Measurements from ENCODE around the gene CUBN. TPM values are rescaled to one million over a fixed set of nuclear protein-coding genes. Genes with fewer than 3 reads are reported as not detected.
A peak's percentile ranks its signal among the peaks of the same experiment; 100 is the strongest.

CUBN gene
- total RNA-seq, 1 experiment from 2014 or later = 4.6 TPM

- no peaks in the 10 kb centered on the region for H3K27me3 Mint-ChIP-seq (ENCODE audit: insufficient read depth, unreplicated experiment)
- peak; percentile 79 to 85 for TF ChIP-seq CTCF (IDR thresholded peaks at IDR 0.05; ENCODE audit: insufficient read depth in 1 of 2, low read depth in 1 of 2, low read length in 1 of 2, severe bottlenecking in 1 of 2, unreplicated experiment in 1 of 2)
- ChIA-PET CTCF (interaction anchor here (0.6 to 1.4 kb wide), 6 partner anchors 303 to 1020 kb away, joined by 3 to 15 read pairs (median 4); no protein-coding TSS in a partner anchor), POLR2A (no interaction called here)
- BruUV-seq (replicated peaks) = no TSS peak
- H3K27ac Mint-ChIP-seq (ENCODE audit: unreplicated experiment) = no peak overlapping the region
- H3K27me3 ChIP-seq (replicated peaks; ENCODE audit: control insufficient read depth, insufficient read depth, low read length) = no peaks in the 10 kb centered on the region
- H3K4me1 Mint-ChIP-seq (ENCODE audit: low read depth, unreplicated experiment) = no peaks in the 10 kb centered on the region
- no peaks in the 10 kb centered on the region for H3K36me3 Mint-ChIP-seq (ENCODE audit: insufficient read depth, unreplicated experiment)
- H3K36me3 ChIP-seq (ENCODE audit: control insufficient read depth, insufficient read depth, low read length) = no peaks in the 10 kb centered on the region
- no peak overlapping the region for H3K4me3 ChIP-seq (ENCODE audit: low read depth, low read length)
- intact Hi-C loops (cut with micrococcal nuclease; ENCODE audit: unreplicated experiment) = loop anchor here (1.0 to 10.0 kb wide), 8 partner anchors 109 to 898 kb away; no protein-coding TSS in a partner anchor
- H3K4me1 ChIP-seq = no peaks in the 10 kb centered on the region
- no peak overlapping the region for H3K4me3 Mint-ChIP-seq (ENCODE audit: unreplicated experiment)
- DNase-seq = peak in 1 of 2 experiments; percentile 49
- H3K9me3 ChIP-seq = no peaks in the 10 kb centered on the region
- no peaks in the 10 kb centered on the region for H3K9me3 Mint-ChIP-seq (ENCODE audit: unreplicated experiment)
Measured at GRCh38 chr10:16777473-16778370, 351.9 kb downstream of the CUBN start.

GRCh38 chr10:16776896-16777295 is 352.7 kb downstream of the CUBN start:
- H3K9me3 Mint-ChIP-seq (ENCODE audit: unreplicated experiment) = no peaks in the 10 kb centered on the region
- H3K27me3 Mint-ChIP-seq (ENCODE audit: insufficient read depth, unreplicated experiment) = no peaks in the 10 kb centered on the region
- H3K27ac Mint-ChIP-seq (ENCODE audit: unreplicated experiment) = no peak overlapping the region
- no peaks in the 10 kb centered on the region for H3K36me3 ChIP-seq (ENCODE audit: control insufficient read depth, insufficient read depth, low read length)
- H3K27me3 ChIP-seq (replicated peaks; ENCODE audit: control insufficient read depth, insufficient read depth, low read length) = no peaks in the 10 kb centered on the region
- BruUV-seq (replicated peaks) = no TSS peak
- H3K4me1 ChIP-seq = no peaks in the 10 kb centered on the region
- no peak for TF ChIP-seq CTCF (IDR thresholded peaks at IDR 0.05; ENCODE audit: insufficient read depth in 1 of 2, low read depth in 1 of 2, low read length in 1 of 2, severe bottlenecking in 1 of 2, unreplicated experiment in 1 of 2)
- no peak overlapping the region for H3K4me3 ChIP-seq (ENCODE audit: low read depth, low read length)
- DNase-seq = no peak
- intact Hi-C loops (cut with micrococcal nuclease; ENCODE audit: unreplicated experiment) = loop anchor here (1.0 to 10.0 kb wide), 8 partner anchors 108 to 898 kb away; no protein-coding TSS in a partner anchor
- CTCF ChIA-PET = interaction anchor here (1.0 to 1.4 kb wide), 2 partner anchors 874 to 875 kb away, joined by 4 to 15 read pairs; no protein-coding TSS in a partner anchor
- H3K4me3 Mint-ChIP-seq (ENCODE audit: unreplicated experiment) = no peak overlapping the region
- H3K9me3 ChIP-seq = no peaks in the 10 kb centered on the region
- POLR2A ChIA-PET = no interaction called here
- no peaks in the 10 kb centered on the region for H3K4me1 Mint-ChIP-seq (ENCODE audit: low read depth, unreplicated experiment)
- no peaks in the 10 kb centered on the region for H3K36me3 Mint-ChIP-seq (ENCODE audit: insufficient read depth, unreplicated experiment)

Other genes starting within 250 kb of the CUBN start
- 8.6 and 11.0 TPM in 2 replicates for gene TRDMT1, start 71.9 kb upstream of the CUBN start, total RNA-seq (2022)
- gene VIM, start 98.4 kb upstream of the CUBN start, total RNA-seq (2022) = 50.4 and 53.7 TPM in 2 replicates

Measured in Caco-2 (cell line).